ENCODE data around the gene CCNA2. TPM values are rescaled to one million over a fixed set of nuclear protein-coding genes. Genes with fewer than 3 reads are reported as not detected.

Gene CCNA2
- total and polyA plus RNA-seq, 2 experiments from 2014 or later, result 33.1 to 45.3 TPM

DNA sequence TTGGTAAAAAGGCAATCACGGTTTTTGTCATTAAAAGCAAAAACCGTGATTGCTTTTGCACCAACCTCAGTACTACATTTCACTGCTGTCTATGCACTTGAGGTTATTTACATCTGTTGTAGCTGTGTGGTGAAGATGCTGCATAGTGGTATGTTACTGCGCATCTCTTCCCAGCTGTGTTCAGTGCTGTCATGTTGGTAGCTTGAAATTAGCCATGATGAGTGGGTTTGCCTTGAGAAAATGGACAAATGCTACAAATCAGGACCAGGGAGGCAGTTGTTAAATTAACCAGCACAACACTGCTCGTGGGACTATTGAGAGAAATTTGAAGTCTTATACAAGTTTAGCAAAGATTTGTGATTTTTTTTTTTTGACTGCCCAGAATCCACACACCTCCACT is 56.5 kb downstream of the CCNA2 start:
- Histone ChIP-seq H3K4me1 (ENCODE audit: insufficient read depth) (no peaks in the 10 kb centered on the region), H2AFZ (no peak overlapping the region), H3K79me2 (ENCODE audit: insufficient read depth) (no peaks in the 10 kb centered on the region), H3K9ac (no peak overlapping the region), H3F3A (ENCODE audit: insufficient read depth) (no peaks in the 10 kb centered on the region), H3K4me2 (ENCODE audit: unreplicated experiment) (no peak overlapping the region), H4K20me1 (ENCODE audit: insufficient read depth) (no peaks in the 10 kb centered on the region), H3K36me3 (ENCODE audit: low read depth) (no peaks in the 10 kb centered on the region), H3K9me3 (ENCODE audit: low read depth) (no peaks in the 10 kb centered on the region), H3K27ac (no peak overlapping the region), H3K27me3 (replicated peaks; ENCODE audit: insufficient read depth) (peaks cover 4% of the 10 kb centered on the region; the same call in 1 of the 2 replicates), H3K9me2 (ENCODE audit: insufficient read depth) (no peaks in the 10 kb centered on the region), H3K4me3 (no peak overlapping the region)
- no peak for DNase-seq
- WGBS, 2 experiments (ENCODE audit: low coverage in 1 of 2, low lambda C conversion rate in 2 of 2, missing lambda C conversion rate in 2 of 2), result 88 to 92% methylated on average over 4 of the region's 4 CpGs
- in situ Hi-C loops (cut with MboI), result no loop called here
- TF ChIP-seq EZH2 (IDR thresholded peaks at IDR 0.05; ENCODE audit: insufficient read depth, poor library complexity, severe bottlenecking) (no peak), EZH2phosphoT487 (IDR thresholded peaks at IDR 0.05; ENCODE audit: insufficient read depth, low read depth) (no peak)

Other genes with a start within 250 kb of the CCNA2 start
- 1,082 and 1,164 TPM in 2 replicates for gene ANXA5, start 126.9 kb downstream of the CCNA2 start, total RNA-seq (2014; rRNA removed; shearing (Covaris generic))
- gene ANXA5, start 126.9 kb downstream of the CCNA2 start, polyA plus RNA-seq (2016; fragmentation: Nextera tagmentation; extraction: Ambion mirVana), result 1,730 and 1,770 TPM in 2 replicates
- gene SMIM43, start 58.7 kb downstream of the CCNA2 start, total RNA-seq (2014; rRNA removed; shearing (Covaris generic)), result 3.4 and 3.5 TPM in 2 replicates
- gene SMIM43, start 58.7 kb downstream of the CCNA2 start, polyA plus RNA-seq (2016; fragmentation: Nextera tagmentation; extraction: Ambion mirVana), result 1.4 TPM in 2 replicates
- gene EXOSC9, start 22.6 kb downstream of the CCNA2 start, total RNA-seq (2014; rRNA removed; shearing (Covaris generic)), result 44.1 and 48.4 TPM in 2 replicates
- 37.9 and 41.9 TPM in 2 replicates for gene EXOSC9, start 22.6 kb downstream of the CCNA2 start, polyA plus RNA-seq (2016; fragmentation: Nextera tagmentation; extraction: Ambion mirVana)
- gene BBS7, start 46.6 kb upstream of the CCNA2 start, total RNA-seq (2014; rRNA removed; shearing (Covaris generic)), result 24.5 and 25.3 TPM in 2 replicates
- 27.7 and 28.7 TPM in 2 replicates for gene BBS7, start 46.6 kb upstream of the CCNA2 start, polyA plus RNA-seq (2016; fragmentation: Nextera tagmentation; extraction: Ambion mirVana)
- 0.22 TPM in 1 of 2 replicates, not detected in the other for gene TRPC3, start 128.2 kb upstream of the CCNA2 start, total RNA-seq (2014; rRNA removed; shearing (Covaris generic))
- not detected in 2 replicates for gene TRPC3, start 128.2 kb upstream of the CCNA2 start, polyA plus RNA-seq (2016; fragmentation: Nextera tagmentation; extraction: Ambion mirVana)